Activated T-helper 1 cell treated with anti-CD3 and anti-CD28 coated beads, Interleukin-12 subunit alpha, Interleukin-12 subunit beta, Interleukin-2, Interleukin-4 antibody, amounts not matched to agents 30 ng/mL and 10 ng/mL and 1 ng/mL, durations not matched to agents 14 hours and 24 hours and 36 hours (primary cell): ENCODE measurements around the gene CHMP4B. TPM values are rescaled to one million over a fixed set of nuclear protein-coding genes. Genes with fewer than 3 reads are reported as not detected.

ENCODE experiments used
- DNase-seq: peaks from one replicate; pipeline ENCODE4 v3.0.0; 2021; ENCODE audit warnings: low spot score
- H3K27ac Mint-ChIP-seq: one replicate; pipeline ENCODE4 v1.8.0; 2021; ENCODE audit warnings: mild to moderate bottlenecking, mixed read lengths
- H3K27me3 Mint-ChIP-seq: one replicate; pipeline ENCODE4 v1.8.0; 2022; ENCODE audit warnings: mild to moderate bottlenecking, moderate library complexity, mixed read lengths; ENCODE audit not compliant: insufficient read depth
- H3K36me3 Mint-ChIP-seq: one replicate; pipeline ENCODE4 v1.8.0; 2021; ENCODE audit warnings: low read depth, mixed read lengths
- H3K4me1 Mint-ChIP-seq: one replicate; pipeline ENCODE4 v1.8.0; 2021; ENCODE audit warnings: low read depth, mixed read lengths
- H3K4me3 Mint-ChIP-seq: one replicate; pipeline ENCODE4 v1.8.0; 2021; ENCODE audit warnings: mild to moderate bottlenecking, moderate library complexity, mixed read lengths
- H3K9me3 Mint-ChIP-seq: one replicate; pipeline ENCODE4 v1.8.0; 2021; ENCODE audit warnings: mixed read lengths
- intact Hi-C: fragments of 100-400 bp; cut with micrococcal nuclease; formaldehyde crosslinking; loops from one replicate; pipeline ENCODE4 v1.15.1; 2024
- total RNA-seq: library from RNA; stranded (reverse); gene quantifications from 2 replicates; pipeline ENCODE4 v1.2.3, GENCODE V29; 2022

Gene CHMP4B
- total RNA-seq, 1 donor from 2014 or later: 94.5 TPM

DNA sequence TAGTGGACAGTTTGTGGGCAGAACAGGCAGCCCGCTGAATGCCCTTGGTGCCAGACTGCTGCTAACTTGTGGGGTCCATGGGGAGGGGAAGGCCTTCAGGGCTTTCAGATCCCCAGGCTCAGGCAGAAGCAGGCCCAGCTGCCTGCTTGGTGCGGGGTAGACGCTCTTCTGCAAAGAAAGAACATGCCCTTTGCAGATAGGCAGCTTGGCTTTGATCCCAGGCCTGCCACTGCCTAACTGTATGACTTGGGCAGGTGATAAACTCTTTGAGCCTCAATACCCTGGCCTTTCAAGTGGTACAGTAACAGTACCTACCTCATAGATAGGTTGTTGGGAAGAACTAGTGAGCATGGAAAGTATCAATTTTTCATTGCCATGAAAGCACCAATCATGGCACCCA is 28.4 kb downstream of the CHMP4B start:
- H3K4me1 Mint-ChIP-seq: peaks cover 70% of the 10 kb centered on the region
- no peak overlapping the region for H3K27ac Mint-ChIP-seq

DNA sequence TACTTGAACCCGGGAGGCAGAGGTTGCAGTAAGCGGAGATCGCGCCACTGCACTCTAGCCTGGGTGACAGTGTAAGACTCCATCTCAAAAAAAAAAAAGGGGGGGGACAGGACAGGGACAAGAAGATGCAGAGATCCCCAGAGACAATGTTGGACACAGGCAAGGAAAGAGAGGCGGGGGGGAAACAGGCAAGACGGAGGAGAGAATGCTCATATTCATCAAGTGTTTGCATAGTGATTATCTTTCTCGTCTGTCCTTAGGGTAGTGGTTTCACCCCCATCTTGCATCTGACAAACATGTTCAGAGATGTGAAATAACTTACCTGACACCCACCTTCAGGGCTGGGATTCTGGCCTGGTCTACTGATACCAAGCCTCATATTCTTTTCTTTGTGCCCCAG is 29.0 kb downstream of the CHMP4B start:
- Mint-ChIP-seq H3K27me3 (no peaks in the 10 kb centered on the region), H3K36me3 (peaks cover 12% of the 10 kb centered on the region), H3K27ac (no peak overlapping the region), H3K9me3 (no peaks in the 10 kb centered on the region), H3K4me1 (peaks cover 70% of the 10 kb centered on the region), H3K4me3 (no peak overlapping the region)
- no peak for DNase-seq
- intact Hi-C loops: no loop called here

More for the DNA sequence above, 28.4 kb downstream of the CHMP4B start:
- no peak overlapping the region for H3K4me3 Mint-ChIP-seq
- intact Hi-C loops: no loop called here
- H3K27me3 Mint-ChIP-seq: no peaks in the 10 kb centered on the region
- no peak for DNase-seq
- H3K9me3 Mint-ChIP-seq: no peaks in the 10 kb centered on the region
- peaks cover 13% of the 10 kb centered on the region for H3K36me3 Mint-ChIP-seq

DNA sequence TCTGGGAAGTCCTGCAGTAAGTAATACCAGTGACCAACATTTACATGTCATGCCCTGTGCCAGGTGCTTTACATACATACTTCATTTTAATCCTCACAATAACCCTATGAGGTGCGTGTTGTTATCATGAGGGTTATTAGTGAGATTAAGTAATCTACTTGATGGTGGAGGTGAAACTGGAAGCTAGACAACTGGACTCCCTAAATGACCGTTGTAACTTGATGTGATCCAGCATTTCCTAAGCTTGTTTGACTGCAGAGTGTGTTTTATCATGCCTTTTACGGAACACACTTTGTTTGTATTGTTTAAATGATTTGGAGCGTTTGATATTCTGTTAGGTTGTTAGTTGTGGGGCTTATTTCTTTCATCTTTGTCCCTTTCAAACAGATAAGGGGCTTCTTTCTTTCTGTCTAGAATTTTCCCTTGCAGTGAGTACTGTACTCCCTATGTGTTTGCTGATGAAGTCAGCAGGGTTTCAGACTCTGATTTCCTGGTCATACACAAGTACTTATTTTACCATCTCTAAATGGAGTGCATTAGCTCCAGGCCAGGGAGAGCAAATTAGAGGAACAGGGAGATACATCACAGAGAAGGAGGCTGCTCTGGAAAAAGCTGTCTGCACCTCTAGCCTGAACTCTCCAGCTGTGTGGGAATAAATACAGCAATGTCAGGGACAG is 29.7 kb downstream of the CHMP4B start:
- Mint-ChIP-seq H3K4me1 (peaks cover 77% of the 10 kb centered on the region), H3K27me3 (no peaks in the 10 kb centered on the region), H3K36me3 (peaks cover 10% of the 10 kb centered on the region), H3K27ac (no peak overlapping the region), H3K4me3 (no peak overlapping the region), H3K9me3 (no peaks in the 10 kb centered on the region)
- DNase-seq: no peak
- intact Hi-C loops: no loop called here

DNA sequence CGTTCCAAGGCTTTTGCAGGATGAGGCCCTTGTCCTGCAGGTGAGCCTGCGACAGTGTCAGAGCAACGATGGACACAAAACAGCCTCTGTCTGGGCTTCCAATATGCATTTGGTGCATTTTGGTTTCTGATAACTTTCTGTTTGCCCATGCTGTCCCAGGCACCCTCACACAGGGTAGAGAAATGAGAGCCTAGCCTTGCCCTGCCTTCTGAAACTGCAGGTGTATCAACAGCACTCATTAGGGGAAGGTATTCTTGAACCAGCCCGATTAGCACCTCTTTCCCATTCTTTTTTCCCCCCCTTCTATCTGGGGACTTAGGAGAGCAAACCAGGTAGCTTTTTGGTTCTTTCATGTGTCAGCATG is 30.3 kb downstream of the CHMP4B start:
- no peak for DNase-seq
- Mint-ChIP-seq H3K27me3 (no peaks in the 10 kb centered on the region), H3K9me3 (no peaks in the 10 kb centered on the region), H3K4me1 (peaks cover 82% of the 10 kb centered on the region), H3K27ac (no peak overlapping the region), H3K4me3 (no peak overlapping the region), H3K36me3 (peaks cover 13% of the 10 kb centered on the region)
- intact Hi-C loops: no loop called here

DNA sequence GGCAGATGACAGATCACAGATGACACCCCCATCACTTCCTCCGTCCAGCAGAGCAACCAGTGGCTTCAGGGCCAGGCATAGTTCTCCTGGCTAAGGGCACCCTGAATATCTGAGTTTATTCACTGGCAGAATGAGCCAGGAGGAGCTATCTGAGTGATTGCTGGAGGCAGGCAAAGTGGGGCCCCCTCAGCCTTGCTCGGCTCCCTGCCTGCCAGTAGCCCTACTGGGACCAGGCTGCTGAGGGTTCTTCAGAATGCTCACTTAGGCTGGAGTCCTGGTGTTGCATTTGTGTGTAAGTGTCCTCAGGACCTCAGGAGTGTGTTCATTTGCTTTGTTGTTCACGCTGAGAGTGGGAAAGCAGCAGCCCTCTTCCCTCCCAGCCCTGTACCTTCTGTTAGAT is 31.2 kb downstream of the CHMP4B start:
- H3K36me3 Mint-ChIP-seq: peaks cover 9% of the 10 kb centered on the region
- DNase-seq: no peak
- no peaks in the 10 kb centered on the region for H3K27me3 Mint-ChIP-seq
- no peak overlapping the region for H3K4me3 Mint-ChIP-seq
- intact Hi-C loops: no loop called here
- no peaks in the 10 kb centered on the region for H3K9me3 Mint-ChIP-seq
- peaks cover 82% of the 10 kb centered on the region for H3K4me1 Mint-ChIP-seq
- no peak overlapping the region for H3K27ac Mint-ChIP-seq

DNA sequence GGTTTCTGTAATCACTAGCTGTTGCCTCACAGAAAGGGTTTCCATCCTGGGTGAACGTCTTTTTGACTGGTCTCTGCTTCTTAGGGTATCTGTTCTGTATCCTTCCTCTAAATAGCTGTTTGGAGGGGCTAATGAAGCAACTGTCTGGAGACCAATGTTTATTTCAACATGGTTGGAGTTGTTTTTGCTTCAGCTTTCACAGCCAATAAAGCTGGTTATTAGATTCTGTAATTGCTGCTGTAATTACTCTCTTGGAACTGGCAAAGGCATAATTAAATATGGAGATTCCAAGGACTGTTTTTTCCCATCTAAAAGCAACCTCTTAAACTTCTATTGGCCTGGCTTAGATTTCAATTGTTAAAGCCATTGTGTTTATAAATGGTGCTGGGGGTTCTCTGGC is 31.9 kb downstream of the CHMP4B start:
- intact Hi-C loops: no loop called here
- Mint-ChIP-seq H3K27ac (no peak overlapping the region), H3K4me3 (no peak overlapping the region), H3K27me3 (no peaks in the 10 kb centered on the region), H3K36me3 (peaks cover 9% of the 10 kb centered on the region), H3K9me3 (no peaks in the 10 kb centered on the region), H3K4me1 (peaks cover 81% of the 10 kb centered on the region)
- no peak for DNase-seq

DNA sequence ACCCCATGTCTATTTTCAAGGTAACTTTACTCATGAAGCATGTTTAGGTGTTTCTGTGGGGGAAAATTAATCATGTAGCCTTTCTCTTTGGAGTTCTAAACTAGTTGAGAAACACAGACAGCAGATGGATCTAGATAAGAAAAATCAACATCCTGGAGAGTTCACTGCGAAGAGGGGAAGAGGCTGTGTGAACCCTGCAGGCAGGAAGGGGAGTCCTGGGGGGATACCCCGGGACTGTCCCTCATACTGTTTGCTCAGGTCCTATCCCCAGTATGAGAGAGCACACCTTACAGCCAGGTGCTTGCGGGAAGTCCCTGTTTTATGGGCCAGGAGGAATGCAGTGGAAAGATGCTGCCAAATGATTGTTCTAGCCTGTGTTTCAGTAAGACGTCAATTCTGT is 32.7 kb downstream of the CHMP4B start:
- Mint-ChIP-seq H3K4me1 (peaks cover 81% of the 10 kb centered on the region), H3K27ac (no peak overlapping the region), H3K36me3 (peaks cover 15% of the 10 kb centered on the region), H3K9me3 (no peaks in the 10 kb centered on the region), H3K4me3 (no peak overlapping the region), H3K27me3 (no peaks in the 10 kb centered on the region)
- DNase-seq: no peak
- intact Hi-C loops: no loop called here

DNA sequence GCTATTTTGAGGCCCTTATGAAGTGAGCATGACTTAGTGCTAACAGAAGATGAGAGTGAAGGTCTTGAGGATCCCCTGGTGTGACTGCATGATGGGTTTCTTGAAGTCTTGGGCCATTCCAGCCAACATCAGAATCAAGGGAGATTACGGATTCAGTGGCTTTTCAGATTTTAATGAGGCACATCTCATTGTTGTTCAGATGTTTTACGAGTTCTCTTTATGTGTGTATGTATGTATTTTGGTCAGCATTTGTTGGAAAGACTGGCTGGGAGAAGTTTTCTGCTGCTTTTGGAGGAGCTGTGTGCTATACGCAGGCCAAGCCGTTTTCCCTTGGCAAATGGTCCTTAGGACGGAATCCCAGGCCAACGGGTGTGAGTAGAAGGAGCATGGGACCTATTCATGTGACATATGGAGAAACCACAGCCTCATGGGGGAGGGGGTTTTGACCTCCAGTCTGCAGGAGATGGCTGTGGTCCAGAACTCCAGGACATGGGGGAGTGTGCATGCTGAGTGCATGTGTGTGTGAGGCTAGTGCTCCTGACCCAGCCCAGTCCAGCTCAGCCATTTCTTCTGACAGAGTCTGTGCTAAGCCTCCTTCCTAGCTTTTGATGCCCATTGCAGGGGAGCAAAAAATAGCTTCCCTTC is 35.3 kb downstream of the CHMP4B start:
- Mint-ChIP-seq H3K27ac (no peak overlapping the region), H3K27me3 (no peaks in the 10 kb centered on the region), H3K36me3 (peaks cover 31% of the 10 kb centered on the region), H3K9me3 (no peaks in the 10 kb centered on the region), H3K4me1 (peaks cover 83% of the 10 kb centered on the region), H3K4me3 (no peak overlapping the region)
- intact Hi-C loops: no loop called here
- no peak for DNase-seq

DNA sequence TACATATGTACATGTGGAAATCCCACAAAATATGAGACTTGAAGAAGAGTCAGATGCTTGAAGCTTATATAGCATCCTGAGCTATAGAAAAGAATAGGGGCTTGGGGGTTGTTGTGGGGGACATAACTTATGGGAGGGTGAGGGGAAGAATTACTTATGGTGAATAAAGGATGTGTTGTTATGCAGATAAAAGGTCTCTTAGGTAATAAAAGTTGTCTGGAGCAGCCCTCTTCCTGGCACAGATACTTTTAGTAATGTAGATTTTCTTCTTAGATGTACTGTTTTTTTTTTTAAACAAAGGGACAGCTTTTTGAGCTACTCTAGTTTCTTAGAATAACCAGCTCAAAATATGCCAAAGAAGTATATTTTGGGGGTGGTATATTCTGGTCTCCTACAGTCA is 35.9 kb downstream of the CHMP4B start:
- no peaks in the 10 kb centered on the region for H3K9me3 Mint-ChIP-seq
- peaks cover 83% of the 10 kb centered on the region for H3K4me1 Mint-ChIP-seq
- DNase-seq: no peak
- peaks cover 37% of the 10 kb centered on the region for H3K36me3 Mint-ChIP-seq
- intact Hi-C loops: no loop called here
- H3K27ac Mint-ChIP-seq: no peak overlapping the region
- H3K4me3 Mint-ChIP-seq: no peak overlapping the region
- no peaks in the 10 kb centered on the region for H3K27me3 Mint-ChIP-seq

DNA sequence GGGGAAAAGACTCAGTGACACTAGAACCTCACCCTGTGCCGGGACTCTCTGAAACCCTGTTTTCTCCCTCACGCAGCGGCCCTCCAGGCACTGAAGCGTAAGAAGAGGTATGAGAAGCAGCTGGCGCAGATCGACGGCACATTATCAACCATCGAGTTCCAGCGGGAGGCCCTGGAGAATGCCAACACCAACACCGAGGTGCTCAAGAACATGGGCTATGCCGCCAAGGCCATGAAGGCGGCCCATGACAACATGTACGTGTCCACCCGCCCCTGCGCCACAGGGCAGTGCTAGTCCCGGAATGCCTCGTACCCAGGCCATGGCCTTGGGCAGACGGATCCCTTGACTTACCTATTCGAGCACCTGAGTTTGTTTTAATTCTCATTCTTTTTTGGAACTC is 37.2 kb downstream of the CHMP4B start:
- Mint-ChIP-seq H3K9me3 (no peaks in the 10 kb centered on the region), H3K27me3 (no peaks in the 10 kb centered on the region), H3K27ac (no peak overlapping the region), H3K36me3 (peaks cover 51% of the 10 kb centered on the region), H3K4me3 (no peak overlapping the region), H3K4me1 (peaks cover 83% of the 10 kb centered on the region)
- intact Hi-C loops: no loop called here
- no peak for DNase-seq

DNA sequence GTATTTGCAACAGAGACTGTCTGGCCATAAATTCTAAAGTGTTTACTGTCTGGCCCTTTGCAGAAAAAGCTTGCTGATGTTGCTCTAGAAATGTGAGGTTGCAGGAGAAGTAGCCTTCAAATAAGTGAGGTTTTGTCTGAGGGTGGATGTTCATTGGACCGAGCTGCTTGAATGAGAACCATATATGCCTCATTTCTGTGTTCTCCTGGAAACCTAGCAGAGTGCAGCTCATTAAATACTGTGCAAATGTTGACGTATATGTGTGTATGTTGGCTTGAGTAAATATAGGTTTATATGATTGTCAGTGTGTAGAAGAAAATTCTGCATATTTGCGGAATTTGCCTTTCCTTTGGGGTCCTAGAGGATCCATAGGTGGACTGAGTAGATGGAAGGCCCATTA is 39.0 kb downstream of the CHMP4B start:
- Mint-ChIP-seq H3K27ac (no peak overlapping the region), H3K4me3 (no peak overlapping the region), H3K9me3 (no peaks in the 10 kb centered on the region), H3K36me3 (peaks cover 65% of the 10 kb centered on the region), H3K27me3 (no peaks in the 10 kb centered on the region), H3K4me1 (peaks cover 88% of the 10 kb centered on the region)
- intact Hi-C loops: no loop called here
- DNase-seq: no peak

DNA sequence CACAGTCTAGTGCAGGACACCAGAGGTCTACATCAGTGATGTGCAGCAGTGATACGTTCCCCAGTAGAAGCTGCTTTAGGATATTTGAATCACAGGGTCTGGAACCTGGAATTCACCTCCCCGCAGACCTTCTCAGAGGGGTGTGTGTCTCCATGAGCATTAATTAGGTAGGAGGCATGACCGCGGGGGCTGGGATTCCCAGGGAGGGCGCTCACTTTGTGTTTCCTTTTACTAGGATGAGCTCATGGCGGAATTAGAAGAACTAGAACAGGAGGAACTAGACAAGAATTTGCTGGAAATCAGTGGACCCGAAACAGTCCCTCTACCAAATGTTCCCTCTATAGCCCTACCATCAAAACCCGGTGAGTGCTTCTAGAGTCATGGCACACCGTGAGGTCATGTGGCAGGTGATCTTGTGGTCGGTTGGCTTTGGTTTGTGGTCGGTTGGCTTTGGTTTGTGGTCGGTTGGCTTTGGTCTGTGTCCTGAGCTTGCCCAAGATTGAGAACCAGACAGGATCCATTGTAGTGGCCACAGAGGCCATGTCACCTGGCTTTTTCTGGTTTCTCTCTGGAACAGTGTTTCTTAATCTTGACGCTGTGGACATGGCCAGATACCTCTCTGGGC is 40.8 kb downstream of the CHMP4B start:
- DNase-seq: no peak
- Mint-ChIP-seq H3K36me3 (peaks cover 66% of the 10 kb centered on the region), H3K9me3 (no peaks in the 10 kb centered on the region), H3K4me1 (peaks cover 71% of the 10 kb centered on the region), H3K4me3 (no peak overlapping the region), H3K27me3 (no peaks in the 10 kb centered on the region), H3K27ac (no peak overlapping the region)
- intact Hi-C loops: no loop called here

DNA sequence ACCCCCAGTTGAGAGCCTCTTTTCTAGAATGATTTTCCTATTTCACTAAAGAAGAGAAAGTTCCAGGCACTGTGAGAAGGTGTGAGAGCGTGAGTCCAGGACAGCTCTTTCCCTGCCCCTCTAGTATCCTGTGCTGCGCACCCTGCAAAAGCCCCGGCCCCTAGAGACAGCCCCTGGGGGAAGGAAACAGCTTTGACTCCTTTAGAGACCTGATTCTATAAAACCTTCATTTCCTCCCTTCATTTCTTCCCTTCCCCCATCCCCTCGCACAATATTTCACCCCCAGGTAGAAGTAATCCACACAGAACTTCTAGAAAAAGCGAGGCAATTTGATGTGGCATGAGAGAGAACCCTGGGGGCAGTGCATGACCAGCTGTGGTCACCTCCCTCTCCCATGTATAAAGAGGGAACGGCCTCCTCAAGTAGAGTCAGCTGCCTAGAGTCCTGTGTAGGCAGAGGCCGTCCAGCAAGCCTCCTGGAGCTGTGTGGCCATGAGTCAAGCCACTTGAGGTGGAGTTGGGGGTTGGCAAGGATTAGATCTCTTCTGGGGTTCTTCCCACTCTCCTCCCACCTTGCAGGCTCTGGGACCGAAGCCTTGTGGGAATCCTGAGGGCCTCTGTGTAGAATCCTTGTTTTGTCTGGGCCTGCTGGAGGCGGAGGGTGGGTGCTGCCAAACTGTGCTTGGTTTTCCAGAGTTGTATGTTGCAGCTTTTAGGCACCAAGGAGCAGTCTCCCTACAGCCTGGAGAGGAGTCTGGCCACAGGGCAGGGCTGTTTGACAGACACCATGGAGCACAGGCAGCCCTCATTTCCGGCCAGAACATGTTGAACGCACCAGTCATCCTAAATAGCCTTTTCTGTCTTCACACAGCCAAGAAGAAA is 41.7 kb downstream of the CHMP4B start:
- intact Hi-C loops: no loop called here
- no peaks in the 10 kb centered on the region for H3K27me3 Mint-ChIP-seq
- peak overlapping the region; percentile 87 for H3K27ac Mint-ChIP-seq
- peaks cover 69% of the 10 kb centered on the region for H3K4me1 Mint-ChIP-seq
- peaks cover 71% of the 10 kb centered on the region for H3K36me3 Mint-ChIP-seq
- DNase-seq: no peak
- no peaks in the 10 kb centered on the region for H3K9me3 Mint-ChIP-seq
- peak overlapping the region; percentile 41 for H3K4me3 Mint-ChIP-seq
